ENCODE data around the gene ATRAID.
"Not testable (repeated sequence)": the region's sequence is repeated elsewhere in the genome, so short reads cannot be mapped to it uniquely, and the experiment has no call there.

Gene ATRAID

GRCh38 chr2:27194538-27195354, 17.1 kb upstream of the ATRAID start:
- DNase-seq: peak in 1 of 2 experiments; percentile 7

DNA sequence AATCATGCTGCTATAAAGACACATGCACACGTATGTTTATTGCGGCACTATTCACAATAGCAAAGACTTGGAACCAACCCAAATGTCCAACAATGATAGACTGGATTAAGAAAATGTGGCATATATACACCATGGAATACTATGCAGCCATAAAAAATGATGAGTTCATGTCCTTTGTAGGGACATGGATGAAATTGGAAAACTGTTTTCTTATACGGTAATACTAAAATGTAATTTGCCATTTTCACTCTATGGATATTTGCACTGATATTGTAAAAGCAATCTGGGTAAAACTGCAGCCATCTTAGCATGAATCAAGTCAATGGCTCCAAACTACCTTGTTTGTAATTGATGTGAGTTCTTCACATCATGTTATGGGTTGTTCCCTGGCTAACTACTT, 16.0 kb upstream of the ATRAID start:
- DNase-seq: not testable (repeated sequence)

- DNase-seq: not testable (repeated sequence)
Observed at GRCh38 chr2:27198068-27198467, 13.8 kb upstream of the ATRAID start.

DNA sequence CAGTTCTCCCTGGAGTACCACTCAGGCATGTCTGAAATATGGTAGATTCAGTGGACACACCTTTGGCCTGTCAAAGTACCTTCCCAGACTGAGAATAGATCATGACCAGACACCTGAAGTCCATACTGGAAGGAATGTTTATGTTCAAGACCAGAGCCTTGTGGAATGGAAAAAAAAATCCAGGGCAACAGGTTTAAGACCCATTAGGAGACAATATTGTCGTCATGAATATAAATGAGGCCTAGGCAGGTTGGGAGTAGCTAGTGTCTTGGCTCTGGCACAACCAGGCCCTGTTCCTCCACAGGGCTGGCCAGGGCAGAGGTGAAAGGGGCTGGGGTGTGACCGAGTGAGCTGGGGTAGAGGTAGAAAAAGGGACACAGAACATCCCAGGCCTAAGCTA, 13.2 kb upstream of the ATRAID start:
- DNase-seq: no peak

- DNase-seq: no peak
Observed at GRCh38 chr2:27199241-27199640, 12.6 kb upstream of the ATRAID start.

DNA sequence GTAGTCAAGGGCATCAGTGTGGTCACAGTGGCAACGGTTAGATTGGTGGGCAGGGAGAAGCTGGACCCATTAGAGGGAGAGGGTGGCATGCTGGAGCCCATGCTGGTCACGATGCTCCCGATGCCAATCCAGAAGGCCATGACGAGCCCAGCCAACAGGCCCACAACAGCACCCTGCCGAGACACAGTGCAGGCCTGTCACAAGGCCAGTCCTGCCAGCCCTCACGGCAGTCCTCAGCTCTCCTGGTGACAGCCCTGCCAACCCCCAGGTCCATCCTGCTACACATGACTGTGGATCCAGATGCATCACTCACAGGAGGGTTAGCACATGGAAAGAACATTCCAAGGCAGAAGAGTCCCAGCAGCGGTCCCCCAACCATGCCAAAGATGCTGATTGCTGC, 10.2 kb upstream of the ATRAID start:
- DNase-seq: no peak

DNA sequence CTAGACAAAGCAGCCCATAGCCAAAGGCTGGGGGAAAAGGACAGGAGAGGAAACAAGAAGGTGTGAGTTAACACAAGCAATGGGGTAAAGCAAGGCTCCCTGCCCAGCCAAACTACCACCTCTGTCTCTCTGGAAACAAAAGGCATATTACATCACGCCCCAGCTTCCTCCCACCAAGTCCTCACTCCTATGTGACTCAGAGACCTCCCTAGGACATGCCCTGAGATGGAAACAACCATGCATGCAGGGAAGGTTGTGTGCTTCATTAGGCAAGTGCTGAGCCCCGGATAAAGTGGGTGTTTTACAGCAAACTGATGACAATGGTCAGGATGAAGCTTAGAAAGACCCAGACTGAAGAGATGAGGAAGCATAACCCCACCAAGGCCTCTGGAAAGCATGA, 9.0 kb upstream of the ATRAID start:
- DNase-seq: no peak

DNA sequence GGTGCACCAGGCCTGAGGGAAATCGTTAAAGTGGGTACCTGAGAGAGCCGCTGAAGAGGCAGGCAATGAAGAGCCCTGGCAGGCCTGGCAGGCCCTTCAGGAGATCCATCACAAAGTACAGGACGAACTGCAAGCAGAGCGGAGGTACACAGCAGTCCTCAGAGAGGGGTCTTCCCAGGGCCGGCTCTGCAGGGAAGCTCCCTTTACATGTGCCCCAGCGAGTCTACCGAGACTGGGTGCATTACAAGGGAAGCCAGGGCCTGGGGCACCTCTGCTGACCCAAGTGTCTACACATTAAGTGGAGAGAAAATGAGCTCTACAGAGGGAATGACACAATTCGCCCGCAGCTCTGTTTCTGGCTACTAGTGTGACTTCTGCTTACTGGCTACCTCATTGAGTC, 8.1 kb upstream of the ATRAID start:
- no peak for DNase-seq

DNA sequence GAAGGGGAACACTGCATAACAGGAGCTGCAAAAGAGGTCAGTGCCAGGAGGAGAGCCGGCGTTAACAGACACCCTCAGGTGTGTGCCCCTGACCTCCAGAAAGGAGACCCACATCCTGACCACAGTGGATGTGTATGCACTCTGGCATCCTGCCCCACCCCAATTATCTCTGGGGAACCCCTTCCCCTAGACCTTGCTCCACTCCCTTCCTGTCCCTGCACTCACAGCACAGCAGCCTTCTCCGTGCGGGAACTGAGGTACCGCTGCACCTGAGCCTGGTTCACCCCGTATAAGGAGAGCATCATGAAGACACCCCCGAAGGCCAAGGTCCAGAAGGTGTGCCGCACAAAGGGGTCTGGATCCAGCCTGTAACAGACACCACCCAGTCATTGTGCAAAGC, 7.3 kb upstream of the ATRAID start:
- no peak for DNase-seq

DNA sequence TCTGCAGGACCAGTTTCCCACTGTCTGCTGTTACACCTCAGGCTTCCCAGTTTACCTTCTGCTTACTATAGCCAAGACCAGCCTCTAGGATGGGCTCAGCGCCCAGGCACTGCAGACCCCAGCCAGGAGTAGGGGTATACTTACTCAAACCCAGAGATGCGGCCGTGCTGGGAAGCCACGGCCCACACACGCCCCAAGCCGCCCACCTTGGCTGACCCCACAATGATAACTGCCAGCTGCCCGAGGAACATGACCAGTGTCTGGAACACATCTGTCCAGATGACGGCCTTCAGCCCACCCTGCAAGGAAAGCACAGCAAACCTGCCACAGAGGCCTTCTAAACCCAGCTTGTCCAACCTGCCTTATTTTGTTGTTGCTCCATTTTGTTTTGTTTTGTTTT, 6.6 kb upstream of the ATRAID start:
- no peak for DNase-seq

GRCh38 chr2:27206346-27206745, 5.5 kb upstream of the ATRAID start:
- no peak for DNase-seq

- DNase-seq: no peak
Observed at GRCh38 chr2:27208486-27209050, 3.3 kb upstream of the ATRAID start.

DNA sequence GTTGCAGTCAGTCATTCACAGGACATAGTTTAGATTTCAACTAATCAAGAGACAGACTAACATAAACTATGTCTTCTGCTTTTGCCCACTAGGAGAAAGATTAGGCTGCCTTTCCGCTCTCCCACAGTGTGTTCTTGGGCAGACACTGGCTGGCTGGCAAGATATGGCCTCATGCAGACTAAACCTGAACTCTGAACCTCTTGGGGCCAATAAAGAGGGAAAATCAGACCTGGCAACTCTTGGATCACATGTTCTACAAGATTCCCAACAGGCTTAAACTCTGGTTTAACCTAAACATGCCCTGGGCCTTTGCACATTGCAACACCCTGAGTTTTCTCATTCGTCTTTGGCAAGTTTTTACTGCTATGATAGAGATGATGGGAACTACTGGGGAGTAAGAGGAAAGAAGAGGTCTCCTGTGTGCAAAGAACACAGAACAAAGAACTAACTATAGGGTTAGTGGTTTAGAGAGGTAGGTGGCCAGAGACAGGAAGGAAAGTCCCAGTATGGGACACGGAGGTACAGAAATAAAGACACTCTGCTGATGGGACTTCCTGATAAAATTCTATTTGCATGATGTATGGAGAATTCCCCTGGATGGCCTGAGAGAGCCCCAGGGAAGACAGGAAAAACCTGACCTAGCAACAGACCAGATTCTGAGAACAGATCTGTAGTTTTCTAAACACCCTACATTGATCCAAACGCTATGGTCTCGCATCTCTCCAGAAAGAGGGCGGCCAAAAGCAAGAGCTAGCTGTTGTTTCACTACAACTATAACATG, 2.0 kb upstream of the ATRAID start:
- DNase-seq: no peak

GRCh38 chr2:27211241-27211942, 449 bp upstream of the ATRAID start:
- no peak for DNase-seq

DNA sequence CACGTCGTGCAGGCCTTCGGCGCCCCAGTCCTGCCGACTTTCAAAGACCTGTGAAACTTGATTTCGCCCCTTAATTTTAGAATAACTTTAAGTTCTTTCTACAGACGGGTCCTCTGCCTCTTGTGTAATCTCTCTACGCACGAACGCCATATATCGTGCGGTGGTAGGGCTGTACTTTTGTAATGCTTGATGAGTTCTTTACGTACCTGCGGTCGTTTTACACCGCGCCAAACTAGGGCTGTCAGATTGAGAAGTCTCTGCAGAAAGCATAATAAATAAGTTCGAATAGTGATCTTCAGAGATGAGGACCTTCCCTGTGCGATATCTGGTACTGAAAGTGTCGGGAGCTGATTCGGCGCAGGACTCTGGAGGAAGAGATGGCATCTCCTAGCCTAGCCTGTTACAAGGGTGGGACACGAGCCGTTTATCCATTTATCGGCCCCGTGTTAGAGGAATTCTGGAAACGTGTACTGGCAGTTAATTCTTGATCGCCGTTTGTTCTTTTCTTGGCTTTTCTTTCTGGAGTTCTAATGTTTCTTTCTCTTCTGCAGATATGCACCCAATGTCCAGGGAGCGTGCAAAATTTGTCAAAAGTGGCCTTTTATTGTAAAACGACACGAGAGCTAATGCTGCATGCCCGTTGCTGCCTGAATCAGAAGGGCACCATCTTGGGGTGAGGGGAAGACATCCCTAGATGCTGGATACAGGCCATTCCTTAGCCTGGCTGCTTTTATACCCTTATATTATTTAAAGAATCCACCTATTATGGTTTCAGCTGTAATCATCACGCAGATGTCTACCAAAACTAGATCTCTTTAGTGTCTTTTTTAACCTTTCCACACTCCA, 1.0 kb downstream of the ATRAID start:
- peak; percentile 8 to 25 for DNase-seq

DNA sequence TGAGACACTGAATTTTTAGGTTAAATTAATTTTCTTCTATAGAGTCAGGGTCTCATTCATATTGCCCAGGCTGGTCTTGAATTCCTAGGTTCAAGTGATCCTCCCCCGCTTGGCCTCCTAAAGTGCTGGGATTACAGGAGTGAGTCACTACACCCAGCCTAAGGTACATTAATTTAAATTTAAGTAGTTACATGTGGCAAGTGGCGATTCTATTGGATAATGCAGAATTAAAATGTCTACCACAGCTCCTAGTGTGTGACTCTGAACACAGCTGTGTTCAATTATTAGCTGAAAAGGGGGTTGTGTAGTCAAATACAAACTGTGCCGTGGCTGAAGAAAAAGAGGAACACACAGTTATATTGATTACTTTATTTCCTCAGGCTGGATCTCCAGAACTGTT, 3.1 kb downstream of the ATRAID start:
- DNase-seq: no peak

DNA sequence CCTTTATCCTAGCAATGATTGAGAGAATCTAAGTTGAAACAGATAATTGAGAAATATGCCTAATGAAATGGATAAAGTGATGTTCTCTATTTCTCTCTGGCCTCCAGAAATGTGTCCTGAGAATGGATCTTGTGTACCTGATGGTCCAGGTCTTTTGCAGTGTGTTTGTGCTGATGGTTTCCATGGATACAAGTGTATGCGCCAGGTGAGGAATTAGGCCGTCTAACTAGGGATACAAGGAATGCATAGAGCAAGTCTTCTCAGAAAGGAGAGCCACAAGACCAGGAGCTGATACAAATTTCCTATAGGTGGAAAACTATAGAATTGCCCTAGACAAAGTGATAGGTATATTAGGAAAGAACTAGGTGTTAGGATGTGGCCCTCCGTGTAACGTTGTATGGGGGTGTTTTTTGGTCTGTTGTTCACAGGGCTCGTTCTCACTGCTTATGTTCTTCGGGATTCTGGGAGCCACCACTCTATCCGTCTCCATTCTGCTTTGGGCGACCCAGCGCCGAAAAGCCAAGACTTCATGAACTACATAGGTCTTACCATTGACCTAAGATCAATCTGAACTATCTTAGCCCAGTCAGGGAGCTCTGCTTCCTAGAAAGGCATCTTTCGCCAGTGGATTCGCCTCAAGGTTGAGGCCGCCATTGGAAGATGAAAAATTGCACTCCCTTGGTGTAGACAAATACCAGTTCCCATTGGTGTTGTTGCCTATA, 4.7 kb downstream of the ATRAID start:
- DNase-seq: no peak

DNA sequence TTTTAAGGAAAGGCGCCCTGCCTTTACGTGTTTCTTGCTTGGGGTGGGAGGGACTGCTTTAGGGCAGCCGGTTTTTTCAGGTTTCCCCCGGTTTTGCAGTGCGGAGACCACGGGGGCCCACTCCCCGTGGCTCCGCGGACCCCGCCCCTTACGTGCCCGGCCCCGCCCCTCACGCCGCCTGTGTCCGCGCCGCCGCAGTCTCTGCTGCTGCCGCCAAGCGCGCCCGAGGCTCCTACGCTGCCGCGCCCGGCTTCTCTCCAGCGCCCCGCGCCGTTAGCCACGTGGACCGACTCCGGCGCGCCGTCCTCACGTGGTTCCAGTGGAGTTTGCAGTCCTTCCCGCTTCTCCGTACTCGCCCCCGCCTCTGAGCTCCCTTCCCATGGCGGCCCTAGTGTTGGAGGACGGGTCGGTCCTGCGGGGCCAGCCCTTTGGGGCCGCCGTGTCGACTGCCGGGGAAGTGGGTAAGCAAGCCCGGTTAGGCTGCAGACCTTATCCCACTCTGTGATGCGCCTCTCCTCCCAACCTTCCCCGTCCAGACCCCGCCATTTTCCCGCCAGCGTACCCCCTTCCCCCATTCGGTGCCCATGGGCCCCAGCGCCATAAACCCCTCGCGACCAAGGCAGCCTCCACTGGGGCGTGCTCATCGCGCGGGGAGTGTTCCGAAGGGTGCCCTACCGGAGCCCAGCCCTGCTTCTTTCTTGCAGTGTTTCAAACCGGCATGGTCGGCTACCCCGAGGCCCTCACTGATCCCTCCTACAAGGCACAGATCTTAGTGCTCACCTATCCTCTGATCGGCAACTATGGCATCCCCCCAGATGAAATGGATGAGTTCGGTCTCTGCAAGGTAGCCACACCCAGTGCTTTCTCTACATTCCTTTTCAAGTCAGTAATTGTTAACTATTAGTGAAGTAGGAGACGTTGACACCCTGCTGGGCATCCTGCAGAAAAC, 5.6 kb downstream of the ATRAID start, which contains the start of gene CAD:
CAD (plus strand) TSS at position 197 of the 949 bp plus-strand sequence; CDS start at position 380, 183 bp downstream.
- DNase-seq: peak; percentile 73 to 83

GRCh38 chr2:27218614-27219013, 6.8 kb downstream of the ATRAID start:
- DNase-seq: no peak

DNA sequence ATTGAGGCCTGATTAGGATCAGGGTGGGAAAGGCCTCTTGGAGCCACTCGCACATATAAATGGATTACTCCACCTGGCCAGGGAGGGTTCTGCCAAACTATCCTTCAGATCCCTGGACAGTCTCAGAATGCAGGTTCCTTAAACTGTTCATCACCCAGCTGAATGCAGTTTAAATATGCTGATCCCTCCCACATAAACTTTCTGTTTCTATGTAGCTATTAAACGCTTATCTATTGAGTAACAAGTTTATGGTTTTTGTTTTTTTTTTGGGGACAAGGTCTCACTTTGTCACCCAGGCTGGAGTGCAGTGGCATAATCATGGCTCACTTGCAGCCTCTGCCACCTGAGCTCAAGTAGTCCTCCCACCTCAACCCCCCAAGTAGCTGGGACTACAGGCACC, 7.2 kb downstream of the ATRAID start:
- no peak for DNase-seq

Data from NCI-H1930 (cell line).